Measurements from ENCODE around the gene ADAMTS13. TPM values are rescaled to one million over a fixed set of nuclear protein-coding genes. Genes with fewer than 3 reads are reported as not detected.
"Not testable (repeated sequence)": the region's sequence is repeated elsewhere in the genome, so short reads cannot be mapped to it uniquely, and the experiment has no call there.

The ADAMTS13 gene
- total RNA-seq, 1 donor from 2014 or later, result 2.0 TPM

DNA sequence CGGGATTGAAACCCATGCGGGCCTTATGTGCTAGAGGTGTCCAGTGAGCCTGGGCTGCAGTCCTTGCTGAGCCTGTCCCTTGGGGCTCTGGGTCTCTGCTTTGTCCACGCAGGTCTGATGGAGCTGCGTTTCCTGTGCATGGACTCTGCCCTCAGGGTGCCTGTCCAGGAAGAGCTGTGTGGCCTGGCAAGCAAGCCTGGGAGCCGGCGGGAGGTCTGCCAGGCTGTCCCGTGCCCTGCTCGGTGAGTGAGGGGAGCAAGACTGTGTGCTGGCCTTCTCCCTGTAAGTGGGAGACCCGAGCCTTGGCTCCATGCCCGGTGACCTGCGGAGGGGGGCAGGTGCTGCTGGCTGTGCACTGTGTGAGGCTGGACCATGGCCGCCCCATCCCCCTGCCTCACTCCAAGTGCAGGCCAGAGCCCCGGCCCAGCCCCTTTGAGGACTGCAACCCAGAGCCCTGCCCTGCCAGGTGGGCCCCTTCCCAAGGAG lies 26.4 kb downstream of the ADAMTS13 start:
- DNase-seq (ENCODE audit: low read depth), result no peak
- Histone ChIP-seq H3K36me3 (ENCODE audit: control insufficient read depth, insufficient read depth, low read length) (no peaks in the 10 kb centered on the region), H3K27me3 (ENCODE audit: control insufficient read depth, insufficient read depth, low read length) (peaks cover 11% of the 10 kb centered on the region), H3K4me3 (ENCODE audit: low read depth, low read length) (no peak overlapping the region)
- no peak for TF ChIP-seq CTCF (IDR thresholded peaks at IDR 0.05; ENCODE audit: insufficient read depth, low read length, poor library complexity, severe bottlenecking)

GRCh38 chr9:133449760-133450159 lies 27.6 kb downstream of the ADAMTS13 start:
- H3K27me3 ChIP-seq (ENCODE audit: control insufficient read depth, insufficient read depth, low read length), result peaks cover 10% of the 10 kb centered on the region
- no peak for TF ChIP-seq CTCF (IDR thresholded peaks at IDR 0.05; ENCODE audit: insufficient read depth, low read length, poor library complexity, severe bottlenecking)
- H3K4me3 ChIP-seq (ENCODE audit: low read depth, low read length), result no peak overlapping the region
- no peak for DNase-seq (ENCODE audit: low read depth)
- no peaks in the 10 kb centered on the region for H3K36me3 ChIP-seq (ENCODE audit: control insufficient read depth, insufficient read depth, low read length)

DNA sequence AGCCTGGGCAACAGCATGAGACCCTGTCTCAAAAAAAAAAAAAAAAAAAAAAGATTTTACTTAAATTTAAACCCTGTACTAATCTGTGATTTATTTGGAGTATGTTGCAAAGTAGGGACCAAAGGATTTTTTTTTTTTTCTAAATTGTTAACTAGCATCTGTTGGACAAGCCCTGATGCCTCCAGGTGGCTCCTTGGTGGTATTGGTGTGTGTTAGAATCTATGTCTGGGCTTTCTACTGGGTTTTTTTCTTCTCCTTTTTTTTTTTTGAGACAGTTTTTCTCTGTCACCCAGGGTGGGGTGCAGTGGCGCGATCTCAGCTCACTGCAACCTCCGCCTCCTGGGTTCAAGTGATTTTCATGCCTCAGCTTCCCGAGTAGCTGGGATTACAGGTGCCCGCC lies 29.7 kb downstream of the ADAMTS13 start:
- not testable (repeated sequence) for DNase-seq (ENCODE audit: low read depth); H3K27me3 ChIP-seq (ENCODE audit: control insufficient read depth, insufficient read depth, low read length); H3K4me3 ChIP-seq (ENCODE audit: low read depth, low read length); H3K36me3 ChIP-seq (ENCODE audit: control insufficient read depth, insufficient read depth, low read length)

DNA sequence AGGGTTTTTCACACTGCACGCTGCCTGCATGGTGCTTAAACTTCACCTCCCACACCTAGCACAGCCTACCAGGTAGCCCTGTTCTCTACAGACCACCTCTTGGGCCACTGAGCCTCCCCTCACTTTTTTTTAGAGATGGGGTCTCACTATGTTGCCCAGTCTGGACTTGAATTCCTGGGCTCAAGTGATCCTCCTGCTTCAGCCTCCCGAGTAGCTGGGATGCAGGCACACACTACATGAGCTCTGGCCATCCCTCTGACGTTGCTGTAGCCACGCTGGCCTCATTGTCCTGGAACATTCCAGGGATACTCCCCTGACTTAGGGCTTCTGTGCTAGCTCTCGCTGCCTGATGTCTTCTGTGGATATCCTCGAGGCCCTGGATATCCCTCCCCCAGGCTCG lies 30.4 kb downstream of the ADAMTS13 start:
- H3K27me3 ChIP-seq (ENCODE audit: control insufficient read depth, insufficient read depth, low read length), result peaks cover 4% of the 10 kb centered on the region
- TF ChIP-seq CTCF (IDR thresholded peaks at IDR 0.05; ENCODE audit: insufficient read depth, low read length, poor library complexity, severe bottlenecking), result no peak
- no peak overlapping the region for H3K4me3 ChIP-seq (ENCODE audit: low read depth, low read length)
- DNase-seq (ENCODE audit: low read depth), result no peak
- no peaks in the 10 kb centered on the region for H3K36me3 ChIP-seq (ENCODE audit: control insufficient read depth, insufficient read depth, low read length)

GRCh38 chr9:133453651-133454050 lies 31.5 kb downstream of the ADAMTS13 start:
- no peak for TF ChIP-seq CTCF (IDR thresholded peaks at IDR 0.05; ENCODE audit: insufficient read depth, low read length, poor library complexity, severe bottlenecking)
- peaks cover under 1% of the 10 kb centered on the region for H3K27me3 ChIP-seq (ENCODE audit: control insufficient read depth, insufficient read depth, low read length)
- H3K4me3 ChIP-seq (ENCODE audit: low read depth, low read length), result no peak overlapping the region
- no peak for DNase-seq (ENCODE audit: low read depth)
- no peaks in the 10 kb centered on the region for H3K36me3 ChIP-seq (ENCODE audit: control insufficient read depth, insufficient read depth, low read length)

DNA sequence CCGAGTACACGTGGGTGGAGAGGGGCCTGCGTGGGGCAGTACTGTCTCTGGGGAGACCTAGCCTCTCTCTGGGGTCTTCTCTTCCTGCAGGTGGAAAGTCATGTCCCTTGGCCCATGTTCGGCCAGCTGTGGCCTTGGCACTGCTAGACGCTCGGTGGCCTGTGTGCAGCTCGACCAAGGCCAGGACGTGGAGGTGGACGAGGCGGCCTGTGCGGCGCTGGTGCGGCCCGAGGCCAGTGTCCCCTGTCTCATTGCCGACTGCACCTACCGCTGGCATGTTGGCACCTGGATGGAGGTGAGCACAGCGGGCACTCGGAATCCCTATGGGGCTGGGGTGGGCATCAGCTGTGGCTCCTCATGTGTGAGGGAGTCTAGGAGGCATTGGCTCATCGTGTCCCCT lies 32.2 kb downstream of the ADAMTS13 start:
- DNase-seq (ENCODE audit: low read depth), result no peak
- H3K27me3 ChIP-seq (ENCODE audit: control insufficient read depth, insufficient read depth, low read length), result no peaks in the 10 kb centered on the region
- no peak overlapping the region for H3K4me3 ChIP-seq (ENCODE audit: low read depth, low read length)
- TF ChIP-seq CTCF (IDR thresholded peaks at IDR 0.05; ENCODE audit: insufficient read depth, low read length, poor library complexity, severe bottlenecking), result no peak
- H3K36me3 ChIP-seq (ENCODE audit: control insufficient read depth, insufficient read depth, low read length), result no peaks in the 10 kb centered on the region
